BLaER1 (cell line): ENCODE data around the gene PLEKHG2.

Source experiments
- H3K27ac ChIP-seq: shearing (Covaris generic); formaldehyde crosslinking; 2 replicates; pipeline ENCODE4 v1.8.1; 2022
- H3K27me3 ChIP-seq: shearing (Covaris generic); formaldehyde crosslinking; 2 replicates; pipeline ENCODE4 v1.8.1; 2022
- H3K36me3 ChIP-seq: shearing (Covaris generic); formaldehyde crosslinking; 2 replicates; pipeline ENCODE4 v1.8.1; 2022
- H3K4me1 ChIP-seq: shearing (Covaris generic); formaldehyde crosslinking; 2 replicates; pipeline ENCODE4 v1.8.1; 2022
- H3K4me2 ChIP-seq: shearing (Covaris generic); formaldehyde crosslinking; 2 replicates; pipeline ENCODE4 v1.8.1; 2022
- H3K4me3 ChIP-seq: shearing (Covaris generic); formaldehyde crosslinking; 2 replicates; pipeline ENCODE4 v1.8.1; 2022
- H3K9ac ChIP-seq: shearing (Covaris generic); formaldehyde crosslinking; 2 replicates; pipeline ENCODE4 v1.8.1; 2022
- H3K9me3 ChIP-seq: shearing (Covaris generic); formaldehyde crosslinking; 2 replicates; pipeline ENCODE4 v1.8.1; 2022
- H4K20me1 ChIP-seq: shearing (Covaris generic); formaldehyde crosslinking; 2 replicates; pipeline ENCODE4 v1.8.1; 2022
- Cebpa-rat ChIP-seq: shearing (Covaris generic); IDR thresholded peaks from 2 replicates; pipeline ENCODE4 v1.8.1; 2022

Gene PLEKHG2

DNA sequence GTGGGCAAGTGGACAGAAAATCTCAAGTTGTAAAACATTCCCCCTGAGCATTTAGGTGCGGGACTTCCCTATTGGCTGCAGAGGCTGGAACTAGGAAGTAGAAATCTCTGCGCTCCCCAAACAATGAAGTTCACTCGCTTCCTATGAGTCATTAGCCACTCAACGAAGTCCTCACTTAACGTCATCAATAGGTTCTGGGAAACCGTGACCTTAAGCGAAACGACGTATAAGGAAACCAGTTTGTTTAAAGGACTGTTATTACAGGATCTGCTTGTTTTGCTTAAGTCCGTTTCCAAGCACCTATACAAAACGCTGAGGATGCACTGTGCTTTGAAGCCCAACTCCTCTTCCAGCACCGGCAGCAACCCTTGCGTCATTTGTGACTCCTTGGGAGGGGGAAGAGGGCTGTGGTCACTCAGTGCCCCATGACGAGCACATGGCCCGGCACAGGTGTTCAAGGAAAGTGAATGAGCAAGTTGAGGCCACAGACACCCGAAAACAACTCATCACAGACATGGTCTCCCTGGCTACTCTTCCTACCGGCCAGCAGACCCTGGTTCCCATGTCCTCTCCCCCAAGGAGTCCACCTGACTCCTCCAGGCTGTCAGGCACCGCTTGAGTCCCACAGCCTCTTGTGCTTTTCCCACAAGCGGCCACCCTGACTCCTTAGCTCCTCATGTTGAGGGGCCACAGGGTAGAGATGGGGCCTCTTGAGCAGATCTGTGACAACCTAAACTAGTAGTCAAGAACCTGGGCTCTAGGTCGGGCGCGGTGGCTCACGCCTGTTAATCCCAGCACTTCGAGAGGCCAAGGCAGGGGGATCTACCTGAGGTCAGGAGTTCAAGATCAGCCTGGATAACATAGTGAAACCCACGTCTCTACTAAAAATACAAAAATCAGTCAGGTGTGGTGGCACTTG lies 18.5 kb downstream of the PLEKHG2 start:
- Histone ChIP-seq H3K27me3 (no peaks in the 10 kb centered on the region), H3K27ac (0 out of 2 replicates have a peak overlapping the region, but pooled peaks have one; percentile 22), H3K4me3 (no peak overlapping the region), H3K9me3 (no peaks in the 10 kb centered on the region), H3K4me2 (no peak overlapping the region), H3K9ac (0 out of 2 replicates have a peak overlapping the region, but pooled peaks have one; percentile 34), H4K20me1 (peaks cover 60% of the 10 kb centered on the region), H3K4me1 (peaks cover 22% of the 10 kb centered on the region), H3K36me3 (peaks cover 48% of the 10 kb centered on the region)
- no peak for TF ChIP-seq Cebpa-rat

- H3K9me3 ChIP-seq, result no peaks in the 10 kb centered on the region
- no peak overlapping the region for H3K4me3 ChIP-seq
- H3K9ac ChIP-seq, result no peak overlapping the region
- no peak overlapping the region for H3K4me2 ChIP-seq
- H4K20me1 ChIP-seq, result peaks cover 55% of the 10 kb centered on the region
- H3K36me3 ChIP-seq, result peaks cover 41% of the 10 kb centered on the region
- H3K27me3 ChIP-seq, result no peaks in the 10 kb centered on the region
- TF ChIP-seq Cebpa-rat, result no peak
- peaks cover 30% of the 10 kb centered on the region for H3K4me1 ChIP-seq
- no peak overlapping the region for H3K27ac ChIP-seq
Measured at GRCh38 chr19:39432677-39433025, 20.2 kb downstream of the PLEKHG2 start.

DNA sequence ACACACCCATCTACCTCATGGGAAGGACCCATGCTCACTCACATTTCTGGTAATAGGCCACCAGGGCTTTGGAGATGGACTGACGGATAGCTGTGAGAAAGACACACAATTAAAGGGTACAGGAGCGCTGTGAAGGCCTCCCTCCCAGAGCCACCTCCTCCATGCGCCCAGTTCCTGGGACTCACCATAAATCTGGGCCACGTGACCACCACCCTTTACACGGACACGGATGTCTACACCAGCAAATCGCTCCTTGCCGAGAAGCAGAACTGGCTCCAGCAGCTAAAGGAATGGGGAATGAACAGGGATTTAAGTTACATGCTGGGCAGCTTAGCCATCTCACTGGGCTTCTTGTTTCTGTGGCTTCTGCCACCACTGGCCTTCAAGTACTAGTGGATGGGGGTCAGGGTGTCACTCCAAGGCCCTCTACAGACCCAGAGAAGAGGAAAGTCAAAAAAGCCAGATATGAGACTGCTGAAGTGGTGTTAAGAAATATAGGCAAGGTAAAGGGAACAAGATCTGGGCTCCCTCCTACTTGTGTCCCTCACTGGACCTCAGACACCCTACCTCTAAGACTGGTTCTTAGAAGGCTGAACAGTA lies 21.1 kb downstream of the PLEKHG2 start:
- no peaks in the 10 kb centered on the region for H3K9me3 ChIP-seq
- H3K27me3 ChIP-seq, result no peaks in the 10 kb centered on the region
- H3K4me2 ChIP-seq, result peak overlapping the region; percentile 86
- no peak overlapping the region for H3K27ac ChIP-seq
- H3K4me1 ChIP-seq, result peaks cover 27% of the 10 kb centered on the region
- peaks cover 41% of the 10 kb centered on the region for H3K36me3 ChIP-seq
- H3K4me3 ChIP-seq, result peak overlapping the region; percentile 87
- no peak for TF ChIP-seq Cebpa-rat
- peak overlapping the region; percentile 98 for H3K9ac ChIP-seq
- peaks cover 51% of the 10 kb centered on the region for H4K20me1 ChIP-seq

- Histone ChIP-seq H3K4me3 (peak overlapping the region; percentile 87), H3K27ac (peak overlapping the region; percentile 96), H3K4me2 (peak overlapping the region; percentile 86), H3K9me3 (no peaks in the 10 kb centered on the region), H4K20me1 (peaks cover 49% of the 10 kb centered on the region), H3K27me3 (no peaks in the 10 kb centered on the region), H3K4me1 (peaks cover 25% of the 10 kb centered on the region), H3K36me3 (peaks cover 41% of the 10 kb centered on the region), H3K9ac (peak overlapping the region; percentile 98)
- no peak for TF ChIP-seq Cebpa-rat
Measured at GRCh38 chr19:39434123-39435076, 21.9 kb downstream of the PLEKHG2 start.

GRCh38 chr19:39435499-39436349 lies 23.3 kb downstream of the PLEKHG2 start, which contains the start of gene RPS16:
Gene RPS16, minus strand, starts transcription at chr19:39435949. Its CDS starts 54 bp downstream, at chr19:39435895.
- Histone ChIP-seq H3K9ac (peak within 1 kb of the TSS; percentile 98), H3K27me3 (no peaks in the 10 kb centered on the region), H3K4me2 (peak within 1 kb of the TSS; percentile 96), H3K4me1 (peaks cover 29% of the 10 kb centered on the region), H3K36me3 (peaks cover 40% of the 10 kb centered on the region), H3K27ac (peak within 1 kb of the TSS; percentile 96), H3K4me3 (peak within 1 kb of the TSS; percentile 87), H4K20me1 (peaks cover 49% of the 10 kb centered on the region), H3K9me3 (no peaks in the 10 kb centered on the region)
- no peak for TF ChIP-seq Cebpa-rat

DNA sequence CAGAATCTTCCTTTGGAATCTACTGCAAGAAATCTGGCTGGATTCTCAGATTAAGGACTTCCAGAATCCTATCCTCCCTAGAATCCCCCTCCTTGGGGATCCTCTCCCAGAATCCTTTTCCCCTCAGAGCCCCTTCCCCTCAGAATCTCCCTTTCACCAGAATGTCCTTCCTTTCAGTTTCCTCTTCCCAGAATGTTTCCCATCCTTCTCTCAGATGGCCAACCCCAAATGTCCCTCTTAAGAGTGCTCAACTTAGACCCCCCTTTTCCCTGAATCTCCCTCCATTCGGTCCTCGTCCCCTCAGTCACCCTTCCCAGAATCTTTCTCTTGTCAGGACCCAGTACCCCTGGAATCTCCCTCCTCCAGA lies 23.9 kb downstream of the PLEKHG2 start:
- H3K27ac ChIP-seq, result peak overlapping the region; percentile 96
- H3K36me3 ChIP-seq, result peaks cover 34% of the 10 kb centered on the region
- H3K9ac ChIP-seq, result peak overlapping the region; percentile 98
- no peak for TF ChIP-seq Cebpa-rat
- H3K4me2 ChIP-seq, result peak overlapping the region; percentile 96
- no peaks in the 10 kb centered on the region for H3K9me3 ChIP-seq
- peaks cover 35% of the 10 kb centered on the region for H3K4me1 ChIP-seq
- H3K4me3 ChIP-seq, result peak overlapping the region; percentile 87
- peaks cover 43% of the 10 kb centered on the region for H4K20me1 ChIP-seq
- H3K27me3 ChIP-seq, result no peaks in the 10 kb centered on the region

DNA sequence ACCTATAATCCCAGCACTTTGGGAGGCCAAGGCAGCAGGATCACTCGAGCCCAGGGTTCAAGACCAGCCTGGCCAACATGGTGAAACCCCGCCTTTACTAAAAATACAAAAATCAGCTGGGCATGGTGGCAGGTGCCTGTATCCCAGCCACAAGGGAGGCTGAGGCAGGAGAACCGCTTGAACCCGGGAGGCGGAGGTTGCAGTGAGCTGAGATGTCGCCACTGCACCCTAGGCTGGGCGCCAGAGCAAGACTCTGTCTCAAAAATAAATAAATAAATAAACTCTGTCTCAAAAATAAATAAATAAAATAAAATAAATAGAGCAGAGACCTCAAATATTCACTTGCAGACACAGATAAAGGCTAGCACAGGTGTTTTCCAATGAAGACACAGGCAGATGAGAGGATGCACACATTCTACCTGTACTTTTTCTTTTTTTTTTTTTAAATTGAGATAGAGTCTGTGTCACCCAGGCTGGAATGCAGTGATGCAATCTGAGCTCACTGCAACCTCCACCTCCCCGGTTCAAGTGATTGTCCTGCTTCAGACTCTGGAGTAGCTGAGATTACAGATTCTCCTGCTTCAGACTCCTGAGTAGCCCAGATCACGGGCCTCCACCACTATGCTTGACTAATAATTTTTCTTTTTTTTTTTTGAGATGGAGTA lies 25.9 kb downstream of the PLEKHG2 start:
- Histone ChIP-seq H3K4me3 (no peak overlapping the region), H3K27ac (no peak overlapping the region), H3K36me3 (peaks cover 13% of the 10 kb centered on the region), H3K27me3 (no peaks in the 10 kb centered on the region), H3K9me3 (no peaks in the 10 kb centered on the region), H3K4me1 (peaks cover 36% of the 10 kb centered on the region), H3K4me2 (no peak overlapping the region), H4K20me1 (peaks cover 22% of the 10 kb centered on the region), H3K9ac (no peak overlapping the region)
- no peak for TF ChIP-seq Cebpa-rat

- Histone ChIP-seq H3K4me3 (peak overlapping the region; percentile 81), H3K9me3 (no peaks in the 10 kb centered on the region), H3K27ac (peak overlapping the region; percentile 96), H3K4me2 (peak overlapping the region; percentile 97), H3K36me3 (peaks cover 31% of the 10 kb centered on the region), H3K4me1 (peaks cover 57% of the 10 kb centered on the region), H3K27me3 (no peaks in the 10 kb centered on the region), H3K9ac (peak overlapping the region; percentile 99), H4K20me1 (peaks cover 40% of the 10 kb centered on the region)
- TF ChIP-seq Cebpa-rat, result no peak
Measured at GRCh38 chr19:39444598-39445195, 32.2 kb downstream of the PLEKHG2 start.
